C4-2B (cell line): Measurements from ENCODE around the gene CLIP2.
"Not testable (repeated sequence)": the region's sequence is repeated elsewhere in the genome, so short reads cannot be mapped to it uniquely, and the experiment has no call there.

ENCODE experiments used
- H3K27ac ChIP-seq: fragments of 450-650 bp; 2 replicates; pipeline ENCODE4 v1.5.1; 2017
- CTCF ChIP-seq: fragments of 450-650 bp; conservative IDR thresholded peaks from 2 replicates; pipeline ENCODE4 v1.5.1; 2017; ENCODE audit warnings: mild to moderate bottlenecking
- ZFX ChIP-seq: fragments of 450-650 bp; IDR thresholded peaks from 2 replicates; pipeline ENCODE4 v1.6.1; 2017

The CLIP2 gene

GRCh38 chr7:74372511-74373111 lies 83.4 kb downstream of the CLIP2 start:
- no peak overlapping the region for H3K27ac ChIP-seq
- TF ChIP-seq CTCF (no peak), ZFX (no peak)

GRCh38 chr7:74373536-74373935 lies 84.3 kb downstream of the CLIP2 start:
- no peak overlapping the region for H3K27ac ChIP-seq
- TF ChIP-seq ZFX (no peak), CTCF (no peak)

- no peak for TF ChIP-seq CTCF
- no peak for TF ChIP-seq ZFX
- no peak overlapping the region for H3K27ac ChIP-seq
Measured at GRCh38 chr7:74375726-74376220, 86.6 kb downstream of the CLIP2 start.

- TF ChIP-seq ZFX (no peak), CTCF (no peak)
- no peak overlapping the region for H3K27ac ChIP-seq
Measured at GRCh38 chr7:74376256-74377036, 87.2 kb downstream of the CLIP2 start.

GRCh38 chr7:74379938-74380337 lies 90.7 kb downstream of the CLIP2 start:
- TF ChIP-seq CTCF = no peak
- TF ChIP-seq ZFX = no peak
- peak overlapping the region; percentile 34; the same call in 1 of the 2 replicates for H3K27ac ChIP-seq

DNA sequence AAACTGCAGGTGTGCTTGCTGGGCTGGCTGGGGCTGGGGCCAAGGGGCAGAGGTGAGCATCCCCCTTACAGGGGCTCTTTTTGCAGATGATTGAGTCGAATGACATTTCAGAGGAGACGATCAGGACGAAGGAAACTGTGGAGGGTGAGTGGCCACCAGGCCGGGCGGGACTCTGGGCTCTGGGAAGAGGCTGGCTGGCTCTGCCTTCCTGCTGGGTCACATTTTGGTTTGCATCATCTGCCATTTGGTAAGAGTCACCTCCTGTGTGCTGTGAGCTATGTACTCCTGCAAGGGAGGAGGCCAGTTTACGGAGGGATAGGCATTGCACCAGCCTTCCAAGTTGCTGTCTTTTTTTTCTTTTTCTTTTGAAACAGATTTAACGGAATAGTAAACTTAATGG lies 91.5 kb downstream of the CLIP2 start:
- no peak for TF ChIP-seq CTCF
- TF ChIP-seq ZFX = no peak
- H3K27ac ChIP-seq = peak overlapping the region; percentile 34

- H3K27ac ChIP-seq = not testable (repeated sequence)
Measured at GRCh38 chr7:74384086-74384485, 94.9 kb downstream of the CLIP2 start.

- H3K27ac ChIP-seq = not testable (repeated sequence)
Measured at GRCh38 chr7:74384854-74385253, 95.6 kb downstream of the CLIP2 start.
